Left lung (tissue), 10 donors: ENCODE results near the gene COL6A1. TPM values are rescaled to one million over a fixed set of nuclear protein-coding genes. Genes with fewer than 3 reads are reported as not detected.

ENCODE experiments used
- ATAC-seq: fragments of 200-7000 bp; cut with Tn5 transposase; one replicate; pipeline ENCODE4 v1.9.1; 2020; ENCODE audit warnings: moderate library complexity
- DNase-seq, 4 donors: peaks; one replicate each; pipeline ENCODE4 v3.0.0-alpha.2; 2013 to 2020
- H3K27ac ChIP-seq, 2 donors: fragments of 200-600 bp; sonication (generic) in 1 of 2; one replicate each; pipeline versions ENCODE4 v1.5.0 to v1.8.0; 2020 to 2021
- H3K27me3 ChIP-seq, 2 donors: fragments of 200-600 bp; sonication (generic) in 1 of 2; one replicate each; pipeline versions ENCODE4 v1.5.0 to v1.8.0; 2020 to 2021
- H3K36me3 ChIP-seq, 2 donors: fragments of 200-600 bp; sonication (generic) in 1 of 2; one replicate each; pipeline versions ENCODE4 v1.5.0 to v1.8.0; 2020 to 2021
- H3K4me1 ChIP-seq, 2 donors: fragments of 200-600 bp; one replicate each; pipeline ENCODE4 v1.8.0; 2021
- H3K4me3 ChIP-seq, 2 donors: fragments of 200-600 bp; sonication (generic) in 1 of 2; one replicate each; pipeline versions ENCODE4 v1.5.0 to v1.8.0; 2020 to 2021; ENCODE audit warnings: mild to moderate bottlenecking in 1 of 2
- H3K9me3 ChIP-seq, 2 donors: fragments of 200-600 bp; sonication (generic) in 1 of 2; one replicate each; pipeline versions ENCODE4 v1.5.0 to v1.8.0; 2020 to 2021
- intact Hi-C, 2 donors: fragments of 100-400 bp; cut with DNase I; formaldehyde crosslinking; loops; one replicate each; pipeline versions ENCODE4 v1.11.2 to v1.14.2; 2022
- polyA plus RNA-seq, 6 donors: library from polyadenylated mRNA; unstranded; fragments of 120-200 nt; gene quantifications; one replicate each; pipeline ENCODE4 v1.2.1, GENCODE V29; 2013; ENCODE audit not compliant: insufficient read length in 6 of 6
- total RNA-seq, 2 donors: library from RNA; stranded (reverse); fragmentation: NEBNext Ultra II Directional; extraction: Animal tissue kit (Norgen Biotek cat#: 25700); gene quantifications; one replicate each; pipeline ENCODE4 v1.2.1, GENCODE V29; 2021
- TF ChIP-seq, protein P1 (sequence below), 2 donors: fragments of 200-600 bp; sonication (generic) in 1 of 2; IDR thresholded peaks; one replicate each; pipeline versions ENCODE4 v1.5.0 to v1.8.0; 2021; ENCODE audit warnings: antibody characterized with exemption in 2 of 2
- donor health status: DM: no; HTN: yes; CAD: no.
- donor health status: DM: no; HTN: no; CAD: no.

The COL6A1 gene
- total and polyA plus RNA-seq, 8 donors, result 272 to 574 (median 341) TPM

- ATAC-seq, result peak; percentile 32
- TF ChIP-seq, protein P1, sequence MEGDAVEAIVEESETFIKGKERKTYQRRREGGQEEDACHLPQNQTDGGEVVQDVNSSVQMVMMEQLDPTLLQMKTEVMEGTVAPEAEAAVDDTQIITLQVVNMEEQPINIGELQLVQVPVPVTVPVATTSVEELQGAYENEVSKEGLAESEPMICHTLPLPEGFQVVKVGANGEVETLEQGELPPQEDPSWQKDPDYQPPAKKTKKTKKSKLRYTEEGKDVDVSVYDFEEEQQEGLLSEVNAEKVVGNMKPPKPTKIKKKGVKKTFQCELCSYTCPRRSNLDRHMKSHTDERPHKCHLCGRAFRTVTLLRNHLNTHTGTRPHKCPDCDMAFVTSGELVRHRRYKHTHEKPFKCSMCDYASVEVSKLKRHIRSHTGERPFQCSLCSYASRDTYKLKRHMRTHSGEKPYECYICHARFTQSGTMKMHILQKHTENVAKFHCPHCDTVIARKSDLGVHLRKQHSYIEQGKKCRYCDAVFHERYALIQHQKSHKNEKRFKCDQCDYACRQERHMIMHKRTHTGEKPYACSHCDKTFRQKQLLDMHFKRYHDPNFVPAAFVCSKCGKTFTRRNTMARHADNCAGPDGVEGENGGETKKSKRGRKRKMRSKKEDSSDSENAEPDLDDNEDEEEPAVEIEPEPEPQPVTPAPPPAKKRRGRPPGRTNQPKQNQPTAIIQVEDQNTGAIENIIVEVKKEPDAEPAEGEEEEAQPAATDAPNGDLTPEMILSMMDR (IDR thresholded peaks at IDR 0.05), result no peak
- Histone ChIP-seq H3K27ac (peak overlapping the region in 1 of 2 donors; percentile 15), H3K4me3 (no peak overlapping the region), H3K27me3 (no peaks in the 10 kb centered on the region), H3K36me3 (peaks cover 0 to 27% of the 10 kb centered on the region in 2 donors), H3K4me1 (no peaks in the 10 kb centered on the region), H3K9me3 (no peaks in the 10 kb centered on the region)
- peak in 2 of 4 donors; percentile 29 to 77 for DNase-seq
- intact Hi-C loops, result no loop called here
Observed at GRCh38 chr21:45992301-45993209, 11.0 kb downstream of the COL6A1 start.

GRCh38 chr21:45993210-45994085 lies 11.9 kb downstream of the COL6A1 start:
- Histone ChIP-seq H3K27ac (no peak overlapping the region), H3K27me3 (no peaks in the 10 kb centered on the region), H3K4me3 (no peak overlapping the region), H3K4me1 (no peaks in the 10 kb centered on the region), H3K36me3 (peaks cover 0 to 33% of the 10 kb centered on the region in 2 donors), H3K9me3 (no peaks in the 10 kb centered on the region)
- no peak for ATAC-seq
- peak in 2 of 4 donors; percentile 30 to 57 for DNase-seq
- TF ChIP-seq, protein P1 (IDR thresholded peaks at IDR 0.05), result no peak
- intact Hi-C loops, result no loop called here

DNA sequence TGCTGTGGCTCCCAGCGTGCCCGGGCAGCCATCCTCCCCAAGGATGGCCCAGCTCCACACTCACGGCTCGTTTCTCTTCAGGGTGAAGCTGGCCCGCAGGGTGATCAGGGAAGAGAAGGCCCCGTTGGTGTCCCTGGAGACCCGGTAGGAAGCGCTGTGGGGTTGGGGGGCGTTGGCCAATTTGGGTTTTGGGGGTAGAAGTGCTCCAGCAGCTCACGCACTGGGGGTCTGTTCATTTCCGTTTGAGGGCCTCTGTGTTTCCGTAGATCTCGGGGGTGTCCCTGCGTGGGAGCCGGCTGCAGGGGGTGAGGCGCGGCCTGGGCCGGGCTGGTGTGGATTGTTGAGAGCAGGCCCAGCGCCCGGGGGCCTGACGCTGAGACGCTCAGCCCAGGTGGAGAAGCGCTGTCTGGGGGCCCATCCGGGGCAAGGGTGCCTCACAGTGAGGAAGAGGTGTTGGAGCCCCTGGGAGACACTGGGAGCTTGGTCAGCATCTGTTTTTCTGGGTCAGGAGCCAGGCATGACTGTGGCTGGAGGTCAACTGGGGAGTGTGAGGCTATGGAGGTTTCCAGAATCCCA lies 12.6 kb downstream of the COL6A1 start:
- intact Hi-C loops, result no loop called here
- ATAC-seq, result no peak
- Histone ChIP-seq H3K4me3 (no peak overlapping the region), H3K27me3 (no peaks in the 10 kb centered on the region), H3K27ac (no peak overlapping the region), H3K9me3 (no peaks in the 10 kb centered on the region), H3K4me1 (no peaks in the 10 kb centered on the region), H3K36me3 (peaks cover 0 to 36% of the 10 kb centered on the region in 2 donors)
- peak in 2 of 4 donors; percentile 30 to 69 for DNase-seq
- TF ChIP-seq, protein P1 (IDR thresholded peaks at IDR 0.05), result no peak

GRCh38 chr21:45994759-45995685 lies 13.5 kb downstream of the COL6A1 start:
- DNase-seq (peak in 2 of 4 donors; percentile 30 to 62), ATAC-seq (no peak)
- Histone ChIP-seq H3K9me3 (no peaks in the 10 kb centered on the region), H3K36me3 (peaks cover 0 to 29% of the 10 kb centered on the region in 2 donors), H3K4me1 (no peaks in the 10 kb centered on the region), H3K4me3 (no peak overlapping the region), H3K27me3 (no peaks in the 10 kb centered on the region), H3K27ac (no peak overlapping the region)
- intact Hi-C loops, result no loop called here
- TF ChIP-seq, protein P1 (IDR thresholded peaks at IDR 0.05), result no peak
